ENCODE results near the gene SLC22A5.

DNA sequence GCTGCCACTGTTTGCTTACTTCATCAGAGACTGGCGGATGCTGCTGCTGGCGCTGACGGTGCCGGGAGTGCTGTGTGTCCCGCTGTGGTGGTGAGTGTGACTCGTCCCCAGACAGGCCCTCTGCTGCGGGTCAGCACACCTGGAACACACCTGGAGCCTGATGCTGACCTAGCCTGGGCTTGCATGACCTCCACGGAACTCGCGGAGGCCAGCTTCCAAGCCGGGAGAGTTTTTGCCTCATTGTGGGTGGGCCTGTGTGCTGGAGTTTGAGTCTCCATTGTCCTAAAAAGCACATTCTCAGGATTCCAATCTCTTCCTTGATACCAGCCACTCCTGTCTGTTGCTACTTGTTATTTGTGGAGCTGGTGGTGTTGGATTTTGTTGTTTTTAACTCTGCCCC, 47.2 kb upstream of the SLC22A5 start:
- TF ChIP-seq, protein P1, sequence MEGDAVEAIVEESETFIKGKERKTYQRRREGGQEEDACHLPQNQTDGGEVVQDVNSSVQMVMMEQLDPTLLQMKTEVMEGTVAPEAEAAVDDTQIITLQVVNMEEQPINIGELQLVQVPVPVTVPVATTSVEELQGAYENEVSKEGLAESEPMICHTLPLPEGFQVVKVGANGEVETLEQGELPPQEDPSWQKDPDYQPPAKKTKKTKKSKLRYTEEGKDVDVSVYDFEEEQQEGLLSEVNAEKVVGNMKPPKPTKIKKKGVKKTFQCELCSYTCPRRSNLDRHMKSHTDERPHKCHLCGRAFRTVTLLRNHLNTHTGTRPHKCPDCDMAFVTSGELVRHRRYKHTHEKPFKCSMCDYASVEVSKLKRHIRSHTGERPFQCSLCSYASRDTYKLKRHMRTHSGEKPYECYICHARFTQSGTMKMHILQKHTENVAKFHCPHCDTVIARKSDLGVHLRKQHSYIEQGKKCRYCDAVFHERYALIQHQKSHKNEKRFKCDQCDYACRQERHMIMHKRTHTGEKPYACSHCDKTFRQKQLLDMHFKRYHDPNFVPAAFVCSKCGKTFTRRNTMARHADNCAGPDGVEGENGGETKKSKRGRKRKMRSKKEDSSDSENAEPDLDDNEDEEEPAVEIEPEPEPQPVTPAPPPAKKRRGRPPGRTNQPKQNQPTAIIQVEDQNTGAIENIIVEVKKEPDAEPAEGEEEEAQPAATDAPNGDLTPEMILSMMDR (IDR thresholded peaks at IDR 0.05; ENCODE audit: low read length) = no peak
- TF ChIP-seq EZH2 (IDR thresholded peaks at IDR 0.05; ENCODE audit: borderline replicate concordance, low read length) = no peak

Measured in OCI-LY1 (cell line).